Vagina (tissue), 2 donors: ENCODE measurements around the gene ZNF688. TPM values are rescaled to one million over a fixed set of nuclear protein-coding genes. Genes with fewer than 3 reads are reported as not detected.

ENCODE experiments used
- DNase-seq, 2 donors: peaks; one replicate each; pipeline ENCODE4 v3.0.0-alpha.2; 2017; ENCODE audit errors: extremely low spot score in 2 of 2
- H3K27ac ChIP-seq: fragments of 200-600 bp; sonication (generic); one replicate; pipeline ENCODE4 v1.5.1; 2019
- H3K27me3 ChIP-seq: fragments of 200-600 bp; sonication (generic); one replicate; pipeline ENCODE4 v1.5.1; 2019
- H3K36me3 ChIP-seq, 2 donors: fragments of 200-600 bp; sonication (generic); one replicate each; pipeline ENCODE4 v1.5.1; 2017 to 2019
- H3K4me1 ChIP-seq: fragments of 200-600 bp; sonication (generic); one replicate; pipeline ENCODE4 v1.5.1; 2019
- H3K4me3 ChIP-seq, 2 donors: fragments of 200-600 bp; sonication (generic); 1 replicate in 1 of 2; 2 replicates in 1 of 2; pipeline ENCODE4 v1.5.1; 2016 to 2019
- H3K9me3 ChIP-seq: fragments of 200-600 bp; sonication (generic); one replicate; pipeline ENCODE4 v1.5.1; 2019
- POLR2A ChIP-seq, 2 donors: fragments of 450-650 bp; IDR thresholded peaks; one replicate each; pipeline ENCODE4 v1.6.1; 2017; ENCODE audit warnings: antibody characterized with exemption in 2 of 2, mild to moderate bottlenecking in 2 of 2, moderate library complexity in 2 of 2
- POLR2AphosphoS5 ChIP-seq, 2 donors: sonication (generic); formaldehyde crosslinking; IDR thresholded peaks; one replicate each; pipeline ENCODE4 v1.9.0; 2017; ENCODE audit warnings: antibody characterized with exemption in 2 of 2, mild to moderate bottlenecking in 2 of 2, low read depth in 1 of 2; ENCODE audit not compliant: insufficient read depth in 1 of 2
- intact Hi-C: fragments of 100-400 bp; cut with DNase I; formaldehyde crosslinking; loops from one replicate; pipeline ENCODE4 v1.15.1; 2023
- total RNA-seq: library from RNA; depleted of rRNA; stranded (reverse); fragments of >200 nt; gene quantifications from one replicate; pipeline ENCODE4 v1.2.3, GENCODE V29; 2016
- TF ChIP-seq, protein P1 (sequence below), 3 experiments: fragments of 450-650 bp in 2 of 3; fragments of 200-600 bp in 1 of 3; sonication (generic) in 1 of 3; IDR thresholded peaks; one replicate each; pipeline ENCODE4 v1.5.1; 2017 to 2019; ENCODE audit warnings: antibody characterized with exemption in 3 of 3, mild to moderate bottlenecking in 2 of 3, moderate library complexity in 2 of 3

The ZNF688 gene
- total RNA-seq, 1 donor from 2014 or later: 20.1 TPM

DNA sequence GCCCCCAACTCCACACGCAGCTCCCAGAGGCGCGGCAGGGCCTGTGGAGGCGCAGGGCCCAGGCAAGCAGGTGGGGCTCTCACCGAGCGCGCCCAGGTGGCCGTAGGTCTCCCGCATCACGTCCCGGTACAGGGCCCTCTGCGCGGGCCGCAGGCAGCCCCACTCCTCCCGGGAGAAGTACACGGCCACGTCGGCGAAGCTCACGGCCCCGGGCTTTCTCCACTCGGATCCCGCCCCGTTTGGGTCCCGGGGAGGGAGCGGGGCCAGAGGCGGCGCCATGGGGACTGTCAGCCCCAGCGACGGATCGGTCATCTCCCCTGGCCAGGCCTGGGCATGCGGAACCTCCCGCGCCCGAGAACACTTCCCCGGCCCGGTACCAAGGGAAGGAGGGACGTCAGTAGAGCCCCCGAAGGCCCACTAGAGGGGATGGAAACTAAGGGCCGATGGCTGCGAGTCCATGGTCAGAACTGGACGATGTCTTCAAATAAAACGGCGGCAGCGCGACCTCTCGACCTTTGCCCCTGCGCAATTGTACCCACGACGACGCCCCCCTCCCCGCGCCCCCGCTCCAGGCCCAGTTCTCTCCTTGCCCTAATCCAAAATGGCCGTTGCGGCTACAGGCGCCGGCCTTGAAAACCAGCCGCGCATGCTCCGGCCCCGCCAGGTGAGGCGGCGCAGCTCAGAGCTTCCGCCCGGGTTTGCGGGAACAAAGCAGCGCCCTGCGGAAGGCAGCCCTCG lies 37.0 kb downstream of the ZNF688 start, which contains the start of gene ZNF747:
TSS of gene ZNF747 (minus strand) at position 491 of the 738 bp plus-strand sequence. CDS start at position 312, 179 bp downstream.
- H3K27me3 ChIP-seq: no peaks in the 10 kb centered on the region
- intact Hi-C loops: loop anchor here (2.0 to 10.0 kb wide), 4 partner anchors 24 to 457 kb away; partner anchors contain the start of genes PPP4C, SEPHS2, ZNF764 and ZNF785
- peak; percentile 90 to 96 for TF ChIP-seq POLR2AphosphoS5 (IDR thresholded peaks at IDR 0.05; ENCODE audit: insufficient read depth in 1 of 2, low read depth in 1 of 2)
- TF ChIP-seq, protein P1, sequence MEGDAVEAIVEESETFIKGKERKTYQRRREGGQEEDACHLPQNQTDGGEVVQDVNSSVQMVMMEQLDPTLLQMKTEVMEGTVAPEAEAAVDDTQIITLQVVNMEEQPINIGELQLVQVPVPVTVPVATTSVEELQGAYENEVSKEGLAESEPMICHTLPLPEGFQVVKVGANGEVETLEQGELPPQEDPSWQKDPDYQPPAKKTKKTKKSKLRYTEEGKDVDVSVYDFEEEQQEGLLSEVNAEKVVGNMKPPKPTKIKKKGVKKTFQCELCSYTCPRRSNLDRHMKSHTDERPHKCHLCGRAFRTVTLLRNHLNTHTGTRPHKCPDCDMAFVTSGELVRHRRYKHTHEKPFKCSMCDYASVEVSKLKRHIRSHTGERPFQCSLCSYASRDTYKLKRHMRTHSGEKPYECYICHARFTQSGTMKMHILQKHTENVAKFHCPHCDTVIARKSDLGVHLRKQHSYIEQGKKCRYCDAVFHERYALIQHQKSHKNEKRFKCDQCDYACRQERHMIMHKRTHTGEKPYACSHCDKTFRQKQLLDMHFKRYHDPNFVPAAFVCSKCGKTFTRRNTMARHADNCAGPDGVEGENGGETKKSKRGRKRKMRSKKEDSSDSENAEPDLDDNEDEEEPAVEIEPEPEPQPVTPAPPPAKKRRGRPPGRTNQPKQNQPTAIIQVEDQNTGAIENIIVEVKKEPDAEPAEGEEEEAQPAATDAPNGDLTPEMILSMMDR (IDR thresholded peaks at IDR 0.05): peak in 1 of 3 experiments; percentile 21
- peak in 1 of 2 donors; percentile 45 for TF ChIP-seq POLR2A (IDR thresholded peaks at IDR 0.05)
- H3K27ac ChIP-seq: peak within 1 kb of the TSS; percentile 92
- H3K36me3 ChIP-seq: peaks cover 0 to 10% of the 10 kb centered on the region in 2 donors
- H3K4me1 ChIP-seq: peaks cover 38% of the 10 kb centered on the region
- DNase-seq: peak in 1 of 2 donors; percentile 94
- no peaks in the 10 kb centered on the region for H3K9me3 ChIP-seq
- peak within 1 kb of the TSS; percentile 90 to 92 for H3K4me3 ChIP-seq

DNA sequence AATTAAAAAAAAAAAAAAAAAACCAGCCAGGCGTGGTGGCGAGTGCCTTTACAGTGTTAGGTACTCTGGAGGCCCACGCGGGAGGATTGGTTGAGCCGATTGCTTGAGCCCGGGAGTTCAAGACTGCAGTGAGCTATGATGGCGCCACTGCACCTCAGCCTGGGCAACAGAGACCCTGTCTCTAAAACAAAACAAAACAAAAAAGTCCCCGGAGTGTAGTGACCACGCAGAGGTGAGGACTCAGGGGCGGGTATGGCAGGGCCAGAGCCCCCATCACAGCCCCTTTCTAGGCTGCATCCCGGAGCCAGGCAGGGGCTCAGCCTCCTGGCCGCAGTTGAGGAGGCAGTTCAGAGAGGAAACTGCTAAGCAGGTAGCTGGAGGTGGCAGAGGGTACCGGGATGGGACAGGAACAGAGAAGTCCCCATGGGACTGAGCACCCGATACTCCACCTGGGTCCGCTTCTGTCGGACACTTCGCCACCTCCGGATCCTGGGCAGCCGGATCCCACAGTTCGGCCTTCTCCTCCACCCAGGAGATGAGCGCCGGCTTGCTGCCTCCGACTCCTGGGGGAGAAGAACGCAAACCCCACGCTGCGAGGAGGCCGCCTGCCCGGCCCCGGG lies 37.7 kb downstream of the ZNF688 start:
- TF ChIP-seq POLR2A (IDR thresholded peaks at IDR 0.05): no peak
- TF ChIP-seq POLR2AphosphoS5 (IDR thresholded peaks at IDR 0.05; ENCODE audit: insufficient read depth in 1 of 2, low read depth in 1 of 2): no peak
- TF ChIP-seq, protein P1 (IDR thresholded peaks at IDR 0.05): no peak
- H3K9me3 ChIP-seq: no peaks in the 10 kb centered on the region
- peak overlapping the region; percentile 90 to 92 for H3K4me3 ChIP-seq
- H3K27ac ChIP-seq: peak overlapping the region; percentile 92
- no peak for DNase-seq
- peaks cover 0 to 10% of the 10 kb centered on the region in 2 donors for H3K36me3 ChIP-seq
- H3K27me3 ChIP-seq: no peaks in the 10 kb centered on the region
- H3K4me1 ChIP-seq: peaks cover 38% of the 10 kb centered on the region
- intact Hi-C loops: loop anchor here (2.0 to 10.0 kb wide), 3 partner anchors 25 to 89 kb away; partner anchors contain the start of genes SEPHS2, ZNF764 and ZNF785

DNA sequence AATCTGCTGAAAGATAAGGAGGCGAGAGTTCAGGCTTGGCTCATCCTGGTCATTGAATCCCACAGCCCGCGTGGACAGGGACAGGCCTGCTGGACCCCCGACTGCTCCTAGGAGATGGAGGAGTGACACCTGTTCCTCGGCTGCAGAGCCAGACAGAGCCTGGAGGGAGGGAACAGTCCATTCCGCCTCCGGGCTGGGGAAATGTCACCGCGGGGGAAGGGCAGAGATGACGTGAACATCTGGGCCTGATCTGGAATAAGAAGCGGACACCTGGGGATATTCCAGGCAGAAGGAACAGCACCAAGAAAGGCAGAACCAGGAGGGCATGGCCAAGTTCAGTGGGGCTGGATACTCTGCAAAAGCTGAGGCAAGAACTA lies 38.4 kb downstream of the ZNF688 start:
- intact Hi-C loops: loop anchor here (10.0 kb wide), 2 partner anchors 52 to 88 kb away; partner anchors contain the start of genes SEPHS2 and ZNF785
- no peaks in the 10 kb centered on the region for H3K27me3 ChIP-seq
- H3K9me3 ChIP-seq: no peaks in the 10 kb centered on the region
- H3K4me3 ChIP-seq: no peak overlapping the region
- H3K27ac ChIP-seq: no peak overlapping the region
- TF ChIP-seq POLR2A (IDR thresholded peaks at IDR 0.05) (no peak), POLR2AphosphoS5 (IDR thresholded peaks at IDR 0.05; ENCODE audit: insufficient read depth in 1 of 2, low read depth in 1 of 2) (no peak)
- TF ChIP-seq, protein P1 (IDR thresholded peaks at IDR 0.05): no peak
- no peak for DNase-seq
- peaks cover 44% of the 10 kb centered on the region for H3K4me1 ChIP-seq
- peaks cover 0 to 10% of the 10 kb centered on the region in 2 donors for H3K36me3 ChIP-seq

DNA sequence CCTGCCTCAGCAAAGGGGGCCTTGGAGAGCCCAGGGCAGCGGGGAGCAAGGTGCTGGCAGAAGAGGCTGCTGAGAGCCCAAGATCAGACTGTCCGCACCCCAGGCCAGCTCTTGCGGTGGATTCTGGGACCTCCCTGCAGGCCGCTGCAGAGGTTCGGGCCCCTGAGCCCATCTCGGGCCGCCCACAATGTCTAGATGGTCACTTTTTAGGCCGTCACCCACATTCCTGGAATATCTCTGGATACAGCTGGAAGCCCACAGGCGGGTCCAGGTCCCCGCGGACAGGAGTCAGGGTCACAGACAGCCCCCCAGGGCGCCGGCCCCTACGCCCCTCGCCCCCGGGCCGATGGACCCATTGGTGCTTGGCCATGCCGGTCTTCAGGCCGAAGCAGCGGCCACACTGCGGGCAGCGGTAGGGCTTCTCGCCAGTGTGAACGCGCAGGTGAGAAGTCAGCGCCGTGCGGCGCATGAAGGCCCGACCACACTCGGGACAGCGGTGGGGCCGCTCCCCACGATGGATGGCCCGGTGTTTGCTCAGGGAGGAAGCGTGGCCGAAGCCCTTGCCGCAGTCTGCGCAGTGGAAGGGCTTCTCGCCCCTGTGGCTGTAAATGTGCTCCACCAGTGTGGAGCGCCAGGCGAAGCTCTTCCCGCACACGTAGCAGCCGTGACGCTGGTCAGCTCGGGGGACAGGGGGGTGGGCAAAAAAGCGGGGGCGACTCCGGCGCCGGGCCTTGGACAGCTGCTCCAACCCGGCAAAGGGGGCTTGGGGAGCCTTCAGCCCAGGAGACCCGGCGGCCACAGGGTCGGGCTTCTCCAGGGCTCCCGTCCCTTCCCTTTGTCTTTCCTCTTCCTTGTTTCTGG lies 39.0 kb downstream of the ZNF688 start:
- Histone ChIP-seq H3K27me3 (no peaks in the 10 kb centered on the region), H3K9me3 (no peaks in the 10 kb centered on the region), H3K36me3 (peaks cover 0 to 10% of the 10 kb centered on the region in 2 donors), H3K27ac (no peak overlapping the region), H3K4me1 (peaks cover 51% of the 10 kb centered on the region), H3K4me3 (no peak overlapping the region)
- intact Hi-C loops: loop anchor here (10.0 kb wide), 2 partner anchors 52 to 88 kb away; partner anchors contain the start of genes SEPHS2 and ZNF785
- TF ChIP-seq POLR2A (IDR thresholded peaks at IDR 0.05) (no peak), POLR2AphosphoS5 (IDR thresholded peaks at IDR 0.05; ENCODE audit: insufficient read depth in 1 of 2, low read depth in 1 of 2) (no peak)
- TF ChIP-seq, protein P1 (IDR thresholded peaks at IDR 0.05): no peak
- DNase-seq: no peak
